Urinary bladder (tissue), 4 donors: ENCODE measurements around the gene SCRT2. TPM values are rescaled to one million over a fixed set of nuclear protein-coding genes. Genes with fewer than 3 reads are reported as not detected.

ENCODE experiments used
- DNase-seq: peaks from one replicate; pipeline ENCODE4 v3.0.0-alpha.2; 2015; ENCODE audit errors: extremely low spot score
- H3K27ac ChIP-seq: one replicate; pipeline ENCODE4 v1.5.1; 2013; ENCODE audit warnings: low read depth, mild to moderate bottlenecking, moderate library complexity
- H3K36me3 ChIP-seq: one replicate; pipeline ENCODE4 v1.6.1; 2013; ENCODE audit warnings: mild to moderate bottlenecking, moderate library complexity; ENCODE audit not compliant: insufficient read depth
- H3K4me1 ChIP-seq: one replicate; pipeline ENCODE4 v1.6.1; 2013; ENCODE audit warnings: mild to moderate bottlenecking, moderate library complexity; ENCODE audit not compliant: insufficient read depth
- H3K4me3 ChIP-seq: one replicate; pipeline ENCODE4 v1.5.1; 2013; ENCODE audit warnings: low read depth, low read length
- WGBS: extraction: QIAGEN DNeasy Blood & Tissue Kit; methylation state at CpG from one replicate; pipeline ENCODE4 v1.1.7; 2013; 5-methylcytosine and 5-hydroxymethylcytosine counted together
- polyA plus RNA-seq: library from polyadenylated mRNA; stranded (reverse); fragments of 200-250 nt; gene quantifications from one replicate; pipeline ENCODE4 v1.2.3, GENCODE V29; 2013
- total RNA-seq: library from RNA; depleted of rRNA; stranded (reverse); fragments of >200 nt; gene quantifications from one replicate; pipeline ENCODE4 v1.2.3, GENCODE V29; 2014
- donor health status: healthy with polysubstance abuse.
- donor health status: healthy.

SCRT2 gene
- total and polyA plus RNA-seq, 2 donors: not detected

DNA sequence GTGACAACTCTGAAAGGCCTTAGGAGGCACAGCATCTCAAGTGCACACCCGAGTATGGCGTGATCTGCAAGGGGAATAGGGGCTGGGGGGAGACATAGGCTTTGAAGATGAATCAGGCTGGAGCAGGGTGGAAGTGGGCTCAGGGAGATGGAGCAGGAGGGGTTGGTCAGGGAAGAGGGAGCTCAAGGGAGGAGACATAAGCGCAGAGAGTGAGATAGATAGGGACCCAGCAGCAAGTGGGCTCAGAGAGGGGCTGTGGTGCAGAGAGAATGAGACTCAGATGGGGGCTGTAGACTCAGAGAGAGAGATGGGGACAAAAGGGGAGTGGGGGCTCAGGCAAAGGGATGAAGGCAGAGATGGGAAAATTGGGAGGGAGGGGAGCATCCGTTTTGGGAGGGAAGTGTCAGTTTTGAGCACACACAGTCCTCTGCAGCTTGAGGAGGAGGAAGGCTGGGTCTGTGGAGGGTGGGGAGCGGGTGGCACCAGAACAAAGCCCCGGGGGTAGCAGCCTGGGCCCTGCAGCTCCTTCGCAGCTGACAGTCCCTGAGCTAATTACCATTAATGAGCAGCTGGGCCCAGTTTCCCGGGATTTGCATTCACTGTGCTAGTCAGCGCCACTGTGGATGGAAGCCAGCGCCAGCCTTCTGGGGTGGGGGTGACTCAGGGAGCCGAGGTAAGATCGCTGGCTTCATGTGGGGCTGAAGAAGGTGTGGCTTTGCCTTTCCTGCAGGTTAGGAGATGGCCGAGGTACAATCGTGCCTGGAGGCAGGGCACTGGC lies 41.3 kb downstream of the SCRT2 start:
- DNase-seq: no peak

GRCh38 chr20:631101-631500 lies 44.5 kb downstream of the SCRT2 start:
- Histone ChIP-seq H3K4me1 (no peaks in the 10 kb centered on the region), H3K36me3 (no peaks in the 10 kb centered on the region), H3K27ac (no peak overlapping the region), H3K4me3 (no peak overlapping the region)
- 64% methylated on average over 1 of the region's 1 CpG for WGBS
- DNase-seq: no peak

More for the DNA sequence above, 41.3 kb downstream of the SCRT2 start:
- 52% methylated on average over 14 of the region's 14 CpGs for WGBS
- no peak overlapping the region for H3K4me3 ChIP-seq
- H3K36me3 ChIP-seq: no peaks in the 10 kb centered on the region
- H3K4me1 ChIP-seq: no peaks in the 10 kb centered on the region
- H3K27ac ChIP-seq: no peak overlapping the region

- DNase-seq: no peak
Observed at GRCh38 chr20:626579-626978, 49.0 kb downstream of the SCRT2 start.

DNA sequence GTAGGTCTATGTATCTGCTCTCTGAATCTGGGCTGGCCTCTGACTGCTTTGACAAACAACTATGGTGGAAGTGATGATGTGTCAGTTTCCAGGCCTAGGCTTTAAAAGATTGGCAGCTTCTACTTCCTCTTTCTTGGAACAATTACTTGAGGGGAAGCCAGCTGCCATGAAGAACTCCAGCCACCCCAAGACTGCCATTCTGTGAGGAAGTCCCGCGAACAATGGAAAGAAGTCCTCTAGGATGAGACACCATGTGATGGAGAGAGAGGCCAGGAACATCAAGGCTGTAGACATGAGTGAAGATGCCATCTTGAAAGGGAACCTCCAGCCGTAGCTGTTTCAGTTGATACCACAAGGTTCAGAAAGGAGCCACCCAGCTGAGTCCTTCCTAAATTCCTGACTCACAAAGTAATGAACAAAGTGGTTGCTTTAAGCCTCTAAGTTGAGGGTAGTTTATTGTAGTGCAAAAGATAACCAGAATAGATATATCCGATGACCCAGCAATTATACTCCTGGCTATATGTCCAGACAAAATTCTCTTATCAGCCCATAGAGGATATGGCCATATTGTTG lies 50.2 kb downstream of the SCRT2 start:
- Histone ChIP-seq H3K36me3 (no peaks in the 10 kb centered on the region), H3K4me1 (no peaks in the 10 kb centered on the region), H3K4me3 (no peak overlapping the region), H3K27ac (no peak overlapping the region)
- WGBS: 84% methylated on average over 4 of the region's 4 CpGs
- no peak for DNase-seq

More at GRCh38 chr20:626579-626978, 49.0 kb downstream of the SCRT2 start:
- Histone ChIP-seq H3K4me1 (no peaks in the 10 kb centered on the region), H3K36me3 (no peaks in the 10 kb centered on the region), H3K4me3 (no peak overlapping the region), H3K27ac (no peak overlapping the region)
- 77% methylated on average over 2 of the region's 2 CpGs for WGBS

DNA sequence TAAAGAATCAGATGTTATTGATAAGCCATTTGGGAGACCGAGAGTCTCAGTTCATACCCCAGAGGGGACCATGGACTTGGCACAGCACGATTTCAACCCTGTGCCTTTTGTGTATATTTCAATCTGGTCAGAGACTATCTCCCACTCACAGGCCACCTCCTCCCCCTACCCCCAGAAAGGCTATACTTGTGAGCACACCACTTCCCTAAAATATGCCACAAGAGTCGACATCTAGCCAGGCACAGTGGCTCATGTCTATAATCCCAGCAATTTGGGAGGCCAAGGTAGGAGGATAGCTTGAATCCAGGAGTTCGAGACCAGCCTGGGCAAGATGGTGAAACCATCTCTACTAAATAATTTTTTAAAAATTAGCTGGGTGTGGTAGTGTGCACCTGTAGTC lies 51.9 kb downstream of the SCRT2 start:
- H3K4me1 ChIP-seq: no peaks in the 10 kb centered on the region
- no peak overlapping the region for H3K27ac ChIP-seq
- no peak overlapping the region for H3K4me3 ChIP-seq
- 61% methylated on average over 4 of the region's 4 CpGs for WGBS
- H3K36me3 ChIP-seq: no peaks in the 10 kb centered on the region
- DNase-seq: no peak

DNA sequence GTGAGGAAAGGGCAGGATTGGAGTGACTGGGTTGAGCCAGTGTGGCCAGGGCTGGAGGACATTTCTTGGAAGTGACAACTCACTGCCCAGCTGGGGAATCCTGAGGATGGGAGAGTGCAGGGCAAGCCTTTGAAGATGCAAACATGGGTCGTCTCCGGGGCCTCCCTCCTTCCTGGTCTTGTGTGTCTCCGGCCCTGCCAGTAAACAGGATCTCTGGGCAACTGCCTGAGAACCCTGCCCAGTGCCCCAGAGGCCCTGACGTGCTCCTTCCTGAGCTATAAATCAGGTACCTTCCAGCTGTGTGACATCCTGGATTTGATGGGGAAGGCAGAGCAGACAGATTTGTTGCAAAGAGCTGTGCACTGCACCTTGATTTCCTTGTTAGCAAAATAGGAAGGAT lies 52.6 kb downstream of the SCRT2 start:
- H3K36me3 ChIP-seq: no peaks in the 10 kb centered on the region
- H3K4me3 ChIP-seq: no peak overlapping the region
- no peaks in the 10 kb centered on the region for H3K4me1 ChIP-seq
- DNase-seq: no peak
- no peak overlapping the region for H3K27ac ChIP-seq
- WGBS: 10% methylated on average over 4 of the region's 4 CpGs

DNA sequence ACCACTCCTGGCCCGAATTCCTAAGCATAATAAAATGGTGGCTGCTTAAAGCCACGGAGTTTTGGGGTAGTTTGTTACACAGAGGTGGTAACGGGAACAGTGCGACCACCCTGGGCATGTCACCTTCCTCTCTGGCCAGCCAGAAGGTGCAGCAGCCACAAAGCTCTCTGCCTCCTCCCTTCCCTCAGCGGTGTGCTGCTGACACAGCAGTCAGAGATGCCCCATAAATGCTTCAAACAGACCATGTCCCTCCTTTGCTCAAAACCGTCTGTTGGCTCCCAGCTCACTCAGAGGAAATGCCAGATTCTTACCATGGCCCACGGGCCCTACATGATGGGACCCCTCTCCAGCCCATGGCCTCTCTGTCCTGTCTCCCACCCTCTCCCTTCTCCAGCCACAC lies 53.4 kb downstream of the SCRT2 start:
- H3K27ac ChIP-seq: no peak overlapping the region
- no peak for DNase-seq
- H3K36me3 ChIP-seq: no peaks in the 10 kb centered on the region
- H3K4me1 ChIP-seq: no peaks in the 10 kb centered on the region
- H3K4me3 ChIP-seq: no peak overlapping the region
- 53% methylated on average over 7 of the region's 7 CpGs for WGBS

DNA sequence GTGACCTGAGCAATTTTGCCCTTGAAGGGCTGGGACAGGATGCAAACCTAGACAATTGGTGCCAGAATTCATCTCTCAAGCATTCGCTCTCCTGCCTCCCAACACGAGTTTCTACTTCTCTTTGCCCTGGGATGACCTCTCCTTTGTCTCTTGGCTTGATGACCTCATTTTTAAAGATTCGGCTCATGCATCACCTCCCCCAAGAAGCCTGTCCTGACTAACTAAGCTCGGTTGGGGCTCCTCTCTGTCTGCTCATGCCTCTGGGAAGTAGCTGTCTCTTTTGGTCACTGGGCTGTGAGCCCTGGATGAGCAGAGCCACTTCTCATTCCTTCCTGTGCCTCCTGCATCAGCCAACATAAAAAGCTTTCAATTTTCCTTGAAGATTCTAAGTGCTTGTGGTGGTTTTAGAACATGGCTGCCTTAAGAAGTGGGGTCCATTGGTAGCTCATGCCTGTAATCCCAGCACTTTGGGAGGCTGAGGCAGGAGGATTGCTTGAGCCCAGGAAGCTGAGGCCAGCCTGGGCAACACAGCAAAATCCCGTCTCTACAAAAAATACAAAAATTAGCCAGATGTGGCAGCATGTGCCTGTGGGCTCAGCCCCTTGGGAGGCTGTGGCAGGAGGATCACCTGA lies 54.4 kb downstream of the SCRT2 start:
- Histone ChIP-seq H3K36me3 (no peaks in the 10 kb centered on the region), H3K4me3 (no peak overlapping the region)
- DNase-seq: no peak

GRCh38 chr20:620246-620645 lies 55.4 kb downstream of the SCRT2 start:
- 25% methylated on average over 7 of the region's 7 CpGs for WGBS
- no peaks in the 10 kb centered on the region for H3K36me3 ChIP-seq
- H3K4me3 ChIP-seq: no peak overlapping the region
- H3K27ac ChIP-seq: no peak overlapping the region
- DNase-seq: no peak
- H3K4me1 ChIP-seq: no peaks in the 10 kb centered on the region

More for the DNA sequence above, 54.4 kb downstream of the SCRT2 start:
- no peak overlapping the region for H3K27ac ChIP-seq
- no peaks in the 10 kb centered on the region for H3K4me1 ChIP-seq
- 50% methylated on average over 5 of the region's 5 CpGs for WGBS

GRCh38 chr20:618980-619379 lies 56.6 kb downstream of the SCRT2 start:
- Histone ChIP-seq H3K27ac (no peak overlapping the region), H3K36me3 (no peaks in the 10 kb centered on the region), H3K4me1 (no peaks in the 10 kb centered on the region), H3K4me3 (no peak overlapping the region)
- WGBS: 62% methylated on average over 5 of the region's 5 CpGs
- DNase-seq: no peak

DNA sequence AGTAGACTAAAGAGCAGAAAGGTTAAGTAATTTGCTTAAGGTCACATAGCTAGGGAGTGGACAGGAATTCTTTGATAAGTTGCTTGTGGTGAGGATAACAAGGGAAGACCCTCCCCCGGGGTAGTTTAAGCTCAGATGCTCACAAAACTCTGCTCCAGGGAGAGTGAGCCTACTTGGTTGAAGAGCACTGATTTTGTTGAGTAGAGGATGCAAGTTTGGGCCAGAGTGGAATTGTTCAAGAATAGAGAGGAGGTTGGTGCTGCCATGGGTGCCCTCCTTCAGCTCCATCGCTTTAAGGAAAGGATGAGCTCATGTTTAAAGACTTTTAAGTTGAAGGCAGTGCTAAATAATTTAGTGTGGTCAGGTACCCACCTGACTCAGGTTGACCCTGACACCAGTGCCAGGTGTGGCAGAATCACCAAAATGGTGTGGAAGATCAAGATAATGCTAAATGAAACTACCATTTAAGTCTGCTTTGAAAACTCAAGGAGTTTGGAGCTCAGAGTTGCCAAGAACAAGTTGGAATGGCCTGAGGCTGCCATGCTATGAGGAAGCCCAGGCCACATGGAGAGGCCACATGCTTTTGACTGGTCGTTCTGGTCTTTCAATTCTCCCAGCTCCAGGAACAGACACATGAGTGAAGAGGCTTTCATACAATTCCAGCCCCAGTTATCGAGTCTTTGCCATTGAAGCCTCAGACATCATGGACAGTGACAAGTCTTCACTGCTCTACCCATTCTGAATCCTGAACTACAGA lies 57.5 kb downstream of the SCRT2 start:
- no peaks in the 10 kb centered on the region for H3K36me3 ChIP-seq
- no peaks in the 10 kb centered on the region for H3K4me1 ChIP-seq
- WGBS: 88% methylated on average over 4 of the region's 4 CpGs
- DNase-seq: no peak
- no peak overlapping the region for H3K4me3 ChIP-seq
- H3K27ac ChIP-seq: no peak overlapping the region

GRCh38 chr20:615514-615913 lies 60.1 kb downstream of the SCRT2 start:
- Histone ChIP-seq H3K4me3 (no peak overlapping the region), H3K4me1 (no peaks in the 10 kb centered on the region), H3K27ac (no peak overlapping the region), H3K36me3 (no peaks in the 10 kb centered on the region)
- WGBS: 71% methylated on average over 4 of the region's 4 CpGs
- DNase-seq: no peak

DNA sequence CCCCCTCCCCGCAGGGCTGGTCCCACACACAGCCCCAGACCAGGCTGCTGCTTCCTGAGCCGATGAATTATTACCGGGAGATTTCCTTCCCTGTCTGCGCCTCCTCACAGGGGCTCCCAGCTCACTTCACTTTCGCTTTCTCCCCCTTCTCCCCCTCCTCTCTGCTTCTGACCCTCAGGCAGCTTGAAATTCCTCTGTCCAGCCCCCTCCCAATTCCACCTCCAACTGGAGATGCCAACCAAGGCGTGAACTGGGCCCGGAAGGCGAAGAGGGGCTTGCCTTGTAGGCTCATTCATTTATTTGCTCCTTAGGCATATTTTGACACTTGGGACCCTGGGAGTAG lies 63.8 kb downstream of the SCRT2 start:
- Histone ChIP-seq H3K36me3 (no peaks in the 10 kb centered on the region), H3K4me3 (no peak overlapping the region), H3K4me1 (no peaks in the 10 kb centered on the region), H3K27ac (no peak overlapping the region)
- DNase-seq: no peak
- 12% methylated on average over 8 of the region's 8 CpGs for WGBS
